BLaER1 (cell line): ENCODE measurements around the gene TKFC.
A peak's percentile ranks its signal among the peaks of the same experiment; 100 is the strongest.

Experiments used
- H3K27ac ChIP-seq: shearing (Covaris generic); formaldehyde crosslinking; 2 replicates; pipeline ENCODE4 v1.8.1; 2022
- H3K27me3 ChIP-seq: shearing (Covaris generic); formaldehyde crosslinking; 2 replicates; pipeline ENCODE4 v1.8.1; 2022
- H3K36me3 ChIP-seq: shearing (Covaris generic); formaldehyde crosslinking; 2 replicates; pipeline ENCODE4 v1.8.1; 2022
- H3K4me1 ChIP-seq: shearing (Covaris generic); formaldehyde crosslinking; 2 replicates; pipeline ENCODE4 v1.8.1; 2022
- H3K4me2 ChIP-seq: shearing (Covaris generic); formaldehyde crosslinking; 2 replicates; pipeline ENCODE4 v1.8.1; 2022
- H3K4me3 ChIP-seq: shearing (Covaris generic); formaldehyde crosslinking; 2 replicates; pipeline ENCODE4 v1.8.1; 2022
- H3K9ac ChIP-seq: shearing (Covaris generic); formaldehyde crosslinking; 2 replicates; pipeline ENCODE4 v1.8.1; 2022
- H3K9me3 ChIP-seq: shearing (Covaris generic); formaldehyde crosslinking; 2 replicates; pipeline ENCODE4 v1.8.1; 2022
- H4K20me1 ChIP-seq: shearing (Covaris generic); formaldehyde crosslinking; 2 replicates; pipeline ENCODE4 v1.8.1; 2022
- Cebpa-rat ChIP-seq: shearing (Covaris generic); IDR thresholded peaks from 2 replicates; pipeline ENCODE4 v1.8.1; 2022

Gene TKFC

DNA sequence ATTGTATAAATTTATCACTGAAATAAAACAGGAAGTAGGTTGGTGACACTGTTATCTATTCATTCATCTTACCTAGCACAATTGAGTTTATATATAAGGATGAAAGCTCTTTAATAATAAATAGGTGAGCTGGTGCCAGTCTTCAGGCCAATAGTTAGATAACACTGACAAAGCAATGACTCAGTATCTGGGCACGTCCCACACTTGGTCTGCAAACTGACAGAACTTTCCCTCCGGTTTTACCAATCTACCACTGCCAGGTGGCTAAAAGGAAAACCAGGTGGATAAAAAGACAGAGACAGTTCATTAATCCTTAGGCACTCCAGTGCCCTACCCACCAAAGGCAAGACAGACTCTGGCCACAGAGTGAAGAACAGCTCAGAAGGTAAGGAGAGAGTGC is 17.8 kb upstream of the TKFC start:
- TF ChIP-seq Cebpa-rat = no peak
- no peaks in the 10 kb centered on the region for H3K27me3 ChIP-seq
- H3K9ac ChIP-seq = no peak overlapping the region
- H3K4me2 ChIP-seq = no peak overlapping the region
- no peaks in the 10 kb centered on the region for H3K4me1 ChIP-seq
- peaks cover 19% of the 10 kb centered on the region for H4K20me1 ChIP-seq
- H3K9me3 ChIP-seq = no peaks in the 10 kb centered on the region
- H3K27ac ChIP-seq = no peak overlapping the region
- no peak overlapping the region for H3K4me3 ChIP-seq
- H3K36me3 ChIP-seq = peaks cover 98% of the 10 kb centered on the region

- Histone ChIP-seq H3K27ac (no peak overlapping the region), H3K4me2 (no peak overlapping the region)
Measured at GRCh38 chr11:61325649-61326414, 7.2 kb upstream of the TKFC start.

GRCh38 chr11:61327669-61328071 is 5.4 kb upstream of the TKFC start:
- Histone ChIP-seq H3K4me3 (no peak overlapping the region), H3K36me3 (peaks cover 85% of the 10 kb centered on the region), H3K9ac (no peak overlapping the region), H3K27ac (no peak overlapping the region), H4K20me1 (peaks cover 91% of the 10 kb centered on the region), H3K9me3 (no peaks in the 10 kb centered on the region), H3K4me2 (no peak overlapping the region), H3K4me1 (peaks cover 17% of the 10 kb centered on the region), H3K27me3 (no peaks in the 10 kb centered on the region)
- TF ChIP-seq Cebpa-rat = no peak

More at GRCh38 chr11:61325649-61326414, 7.2 kb upstream of the TKFC start:
- Histone ChIP-seq H3K4me3 (no peak overlapping the region), H3K9ac (no peak overlapping the region), H4K20me1 (peaks cover 73% of the 10 kb centered on the region), H3K36me3 (peaks cover 100% of the 10 kb centered on the region), H3K27me3 (no peaks in the 10 kb centered on the region), H3K9me3 (no peaks in the 10 kb centered on the region), H3K4me1 (peaks cover 3% of the 10 kb centered on the region)
- TF ChIP-seq Cebpa-rat = no peak

GRCh38 chr11:61328351-61328750 is 4.7 kb upstream of the TKFC start:
- Histone ChIP-seq H3K27ac (no peak overlapping the region), H3K36me3 (peaks cover 78% of the 10 kb centered on the region), H3K4me1 (peaks cover 17% of the 10 kb centered on the region), H3K4me2 (no peak overlapping the region), H3K4me3 (no peak overlapping the region), H3K9me3 (no peaks in the 10 kb centered on the region), H3K9ac (no peak overlapping the region), H3K27me3 (no peaks in the 10 kb centered on the region), H4K20me1 (peaks cover 91% of the 10 kb centered on the region)
- no peak for TF ChIP-seq Cebpa-rat

DNA sequence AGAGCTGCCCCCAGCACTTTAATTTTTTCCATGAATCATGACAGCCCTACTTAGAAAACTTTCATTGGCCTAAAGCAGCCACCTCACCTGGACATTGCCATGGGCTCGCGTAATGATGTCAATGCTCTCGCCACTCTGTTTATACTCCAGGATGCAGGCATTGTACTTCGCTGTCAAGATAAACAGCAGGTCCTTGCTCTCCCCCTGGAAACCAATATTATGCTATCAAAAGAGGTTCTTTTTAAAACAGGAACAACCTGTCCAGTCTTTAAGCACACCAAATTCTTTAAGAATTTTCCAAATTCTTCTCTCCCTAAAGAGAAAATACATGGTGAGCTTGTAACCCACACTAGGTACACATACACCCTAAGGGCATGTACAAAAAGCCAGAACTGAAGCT is 3.2 kb upstream of the TKFC start:
- no peak overlapping the region for H3K4me2 ChIP-seq
- H3K4me1 ChIP-seq = peaks cover 31% of the 10 kb centered on the region
- no peak overlapping the region for H3K27ac ChIP-seq
- no peak overlapping the region for H3K4me3 ChIP-seq
- peaks cover 63% of the 10 kb centered on the region for H3K36me3 ChIP-seq
- peaks cover 78% of the 10 kb centered on the region for H4K20me1 ChIP-seq
- TF ChIP-seq Cebpa-rat = no peak
- H3K9me3 ChIP-seq = no peaks in the 10 kb centered on the region
- H3K27me3 ChIP-seq = no peaks in the 10 kb centered on the region
- H3K9ac ChIP-seq = no peak overlapping the region

GRCh38 chr11:61331651-61332050 is 1.4 kb upstream of the TKFC start:
- H3K36me3 ChIP-seq = peaks cover 45% of the 10 kb centered on the region
- peak overlapping the region; percentile 85 for H3K4me2 ChIP-seq
- H3K4me1 ChIP-seq = peaks cover 48% of the 10 kb centered on the region
- H3K4me3 ChIP-seq = peak overlapping the region; percentile 91
- peak overlapping the region; percentile 97 for H3K9ac ChIP-seq
- no peak for TF ChIP-seq Cebpa-rat
- no peaks in the 10 kb centered on the region for H3K27me3 ChIP-seq
- peaks cover 60% of the 10 kb centered on the region for H4K20me1 ChIP-seq
- H3K27ac ChIP-seq = no peak overlapping the region; the same call in 1 of the 2 replicates
- H3K9me3 ChIP-seq = no peaks in the 10 kb centered on the region

DNA sequence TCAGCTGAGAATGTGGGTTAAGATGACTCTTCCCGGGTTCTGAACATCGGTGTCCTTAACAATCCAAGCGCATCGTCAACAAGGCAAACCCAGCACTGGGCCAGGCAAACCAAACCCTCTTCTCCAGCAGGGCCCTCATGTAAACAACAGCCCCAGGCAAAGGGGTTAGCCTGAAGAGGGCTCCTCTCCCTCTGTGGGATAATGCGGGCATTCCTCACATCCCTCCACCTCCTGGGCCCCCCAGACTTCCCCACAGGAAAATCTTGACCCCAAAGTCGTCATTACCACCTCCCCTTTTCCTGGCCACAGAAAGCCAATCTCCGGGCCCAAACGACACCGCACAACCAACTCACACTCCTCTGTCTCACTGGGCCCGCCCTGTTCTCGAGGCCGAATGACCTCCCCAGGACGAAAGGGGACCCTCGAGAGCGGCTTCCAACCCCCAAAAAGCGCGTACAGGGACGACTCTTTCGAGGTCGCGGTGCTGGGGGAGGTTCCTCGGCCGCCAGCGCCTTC is 689 bp upstream of the TKFC start:
- peak overlapping the region; percentile 91 for H3K4me3 ChIP-seq
- H3K27ac ChIP-seq = peak overlapping the region; percentile 95
- H3K27me3 ChIP-seq = no peaks in the 10 kb centered on the region
- TF ChIP-seq Cebpa-rat = no peak
- peak overlapping the region; percentile 85 for H3K4me2 ChIP-seq
- H3K9ac ChIP-seq = peak overlapping the region; percentile 97
- H3K36me3 ChIP-seq = peaks cover 39% of the 10 kb centered on the region
- peaks cover 51% of the 10 kb centered on the region for H3K4me1 ChIP-seq
- H3K9me3 ChIP-seq = no peaks in the 10 kb centered on the region
- H4K20me1 ChIP-seq = peaks cover 53% of the 10 kb centered on the region

GRCh38 chr11:61333550-61334433 is 764 bp downstream of the TKFC start:
- no peak for TF ChIP-seq Cebpa-rat
- peaks cover 34% of the 10 kb centered on the region for H3K36me3 ChIP-seq
- H3K27ac ChIP-seq = peak overlapping the region; percentile 95
- peak overlapping the region; percentile 91 for H3K4me3 ChIP-seq
- H3K4me2 ChIP-seq = peak overlapping the region; percentile 85
- H3K9ac ChIP-seq = peak overlapping the region; percentile 97
- H3K9me3 ChIP-seq = no peaks in the 10 kb centered on the region
- H3K4me1 ChIP-seq = peaks cover 55% of the 10 kb centered on the region
- H4K20me1 ChIP-seq = peaks cover 39% of the 10 kb centered on the region
- no peaks in the 10 kb centered on the region for H3K27me3 ChIP-seq

DNA sequence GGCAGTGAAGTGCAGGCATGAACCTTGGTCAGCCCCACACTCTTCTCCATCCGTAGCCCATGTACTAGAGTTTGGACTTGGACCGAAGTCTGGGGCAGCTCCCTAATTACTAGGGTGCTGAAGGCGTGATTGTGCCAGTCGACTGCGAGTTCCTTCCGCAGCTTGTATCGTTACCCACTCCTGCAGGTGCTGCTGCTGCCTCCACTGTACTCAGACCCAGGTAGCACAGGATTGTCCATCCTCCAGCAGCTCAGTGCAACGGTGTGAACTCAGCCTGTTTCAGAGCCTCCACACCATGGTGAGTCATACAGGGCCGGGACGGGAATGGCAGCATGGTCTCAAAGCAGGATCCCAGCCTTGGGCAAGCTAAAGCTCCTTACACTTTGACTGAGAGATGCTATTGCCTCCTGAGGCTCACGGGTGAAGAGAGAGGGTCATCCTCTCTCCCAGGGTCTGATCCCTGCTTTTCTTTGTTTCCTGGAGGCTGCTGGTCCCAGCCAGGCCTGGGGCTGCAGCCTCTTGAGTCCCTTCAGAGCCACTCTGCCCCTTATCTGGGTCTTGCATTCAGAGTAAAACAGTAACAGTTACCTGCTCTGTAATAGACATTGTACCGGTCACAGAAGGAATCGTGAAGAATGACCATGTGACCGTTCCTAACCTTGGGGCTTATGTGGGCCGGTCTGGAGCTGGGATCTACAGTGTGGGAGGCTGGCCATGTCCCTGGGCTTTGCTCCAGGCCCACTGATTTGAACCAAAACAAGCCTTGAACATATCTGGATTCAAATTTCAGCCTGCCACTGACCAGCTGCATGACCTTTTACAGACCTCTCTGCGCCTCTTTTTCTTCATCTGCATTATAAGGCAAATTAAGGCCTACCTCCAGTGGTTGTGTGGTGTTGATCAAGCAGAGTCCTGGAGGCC is 1.7 kb downstream of the TKFC start:
- Histone ChIP-seq H3K36me3 (peaks cover 34% of the 10 kb centered on the region), H3K27me3 (no peaks in the 10 kb centered on the region), H3K4me3 (no peak overlapping the region), H3K9me3 (no peaks in the 10 kb centered on the region), H3K27ac (peak overlapping the region; percentile 95), H3K9ac (peak overlapping the region; percentile 97; the same call in 1 of the 2 replicates), H4K20me1 (peaks cover 30% of the 10 kb centered on the region), H3K4me1 (peaks cover 58% of the 10 kb centered on the region), H3K4me2 (peak overlapping the region; percentile 85)
- TF ChIP-seq Cebpa-rat = no peak
